SH-SY5Y (cell line): ENCODE data around the gene LSM7.

Source experiments
- GATA2 ChIP-seq: IDR thresholded peaks from 2 replicates; pipeline ENCODE4 v1.6.1; 2011; ENCODE audit warnings: mild to moderate bottlenecking, low read depth, low read length
- GATA3 ChIP-seq: IDR thresholded peaks from 2 replicates; pipeline ENCODE4 v1.6.1; 2011; ENCODE audit warnings: low read depth, mild to moderate bottlenecking, low read length, moderate library complexity

DNA sequence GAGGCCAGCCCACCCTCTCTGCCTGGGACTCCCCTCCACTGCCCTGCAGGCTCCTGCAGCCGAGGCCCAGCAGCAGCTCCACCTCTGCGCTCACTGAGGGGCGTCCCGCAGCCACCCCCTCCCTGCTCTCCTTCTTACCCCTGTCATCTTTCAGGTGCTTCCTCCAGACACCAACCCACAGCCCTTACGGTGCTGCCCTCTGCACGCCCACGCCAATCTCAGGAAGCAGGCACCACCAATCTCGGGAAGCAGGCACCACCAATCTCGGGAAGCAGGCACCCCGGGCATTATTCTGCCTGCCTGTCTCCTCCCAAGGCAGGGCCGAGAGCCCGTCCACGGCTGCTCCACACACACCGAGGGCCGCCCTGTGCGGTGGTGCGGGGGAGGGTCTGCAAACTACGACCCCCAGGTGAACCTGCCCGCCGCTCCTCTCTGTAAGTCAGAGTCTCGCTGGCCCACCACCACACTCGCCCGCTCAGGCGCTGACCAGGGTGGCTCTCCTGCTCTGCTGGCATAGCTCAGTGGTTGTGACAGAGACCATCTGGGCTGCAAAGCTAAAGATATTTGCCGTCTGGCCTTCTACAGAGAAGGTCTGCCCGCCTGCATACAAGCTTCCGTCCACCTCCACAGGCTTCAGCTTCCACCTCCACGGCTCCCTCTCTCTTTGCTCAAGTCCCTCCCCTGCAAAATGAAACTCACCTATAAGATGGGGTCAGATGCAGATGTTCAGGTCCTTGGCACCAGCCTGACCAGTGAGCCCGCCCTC is 2.9 kb downstream of the LSM7 start:
- TF ChIP-seq GATA2 (no peak), GATA3 (no peak)
